ENCODE results near the gene PLD1.

The PLD1 gene

DNA sequence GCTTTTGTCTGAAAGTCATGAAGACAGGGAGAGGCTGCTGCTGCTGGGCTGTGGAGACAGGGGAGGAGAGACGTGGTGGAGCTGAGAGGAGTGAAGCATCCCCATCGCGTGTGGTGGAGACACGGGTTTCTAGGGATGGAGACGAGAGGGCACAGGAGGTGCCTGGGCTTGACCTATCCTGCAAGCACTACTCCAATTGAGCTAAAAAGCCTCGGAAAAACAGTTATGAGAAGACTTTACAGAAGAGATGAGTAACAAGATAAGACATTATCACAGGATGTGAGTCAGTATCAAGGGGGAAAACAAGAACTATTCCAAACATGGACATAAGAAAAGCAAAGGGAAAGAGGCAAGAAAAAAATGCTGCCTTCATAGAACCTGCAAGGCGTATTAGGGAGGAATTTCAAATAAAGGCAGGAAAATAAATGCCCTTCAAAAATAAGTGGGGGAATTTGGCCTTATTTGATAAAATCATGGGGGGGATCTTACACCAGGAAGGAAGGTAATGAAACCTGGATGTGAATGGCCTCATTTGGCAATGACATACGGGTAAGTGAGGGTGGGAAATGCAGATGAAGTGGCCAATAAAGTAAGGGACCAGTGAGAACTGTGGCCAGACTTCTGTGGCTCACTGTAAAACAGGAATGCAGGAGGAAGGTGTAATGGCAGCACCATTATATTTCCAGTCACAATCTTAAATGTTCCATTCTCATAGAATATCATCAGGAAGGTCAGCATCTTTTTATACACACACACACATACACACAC, 97.9 kb downstream of the PLD1 start:
- no peaks in the 10 kb centered on the region for H3K79me2 ChIP-seq (ENCODE audit: control insufficient read depth, insufficient read depth, low read length, poor library complexity)
- no peak overlapping the region for H3K27ac ChIP-seq (ENCODE audit: low read depth, low read length)
- H2BK120ac ChIP-seq (ENCODE audit: insufficient read depth, low read length, poor library complexity) = no peak overlapping the region
- H3K27me3 ChIP-seq (ENCODE audit: insufficient read depth, low read length) = no peaks in the 10 kb centered on the region
- H4K91ac ChIP-seq (ENCODE audit: low read depth, low read length) = no peak overlapping the region
- H3K9ac ChIP-seq (ENCODE audit: low read length) = no peak overlapping the region
- H2BK12ac ChIP-seq (ENCODE audit: low read length) = no peak overlapping the region
- H3K4ac ChIP-seq (ENCODE audit: low read depth, low read length) = no peak overlapping the region
- no peak overlapping the region for H3K14ac ChIP-seq (ENCODE audit: low read length)
- H3K4me2 ChIP-seq (ENCODE audit: low read length) = no peak overlapping the region
- no peak overlapping the region for H3K4me3 ChIP-seq (ENCODE audit: low read depth, low read length)
- H2BK5ac ChIP-seq (ENCODE audit: low read depth, low read length, poor library complexity) = no peak overlapping the region
- no CpG with 5 or more reads among the region's 8 CpGs for WGBS (ENCODE audit: extremely low coverage, insufficient coverage, insufficient read length)
- no peaks in the 10 kb centered on the region for H3K9me3 ChIP-seq (ENCODE audit: insufficient read depth, low read depth, low read length)
- no peak overlapping the region for H4K8ac ChIP-seq (ENCODE audit: low read depth, low read length)
- H2AK5ac ChIP-seq (ENCODE audit: low read length) = no peak overlapping the region
- H3K4me1 ChIP-seq (ENCODE audit: control insufficient read depth in 1 of 2, insufficient read depth in 2 of 2, low read length in 2 of 2) = peaks cover 0 to 2% of the 10 kb centered on the region in 2 experiments
- H4K12ac ChIP-seq (ENCODE audit: low read depth, low read length) = no peak overlapping the region
- DNase-seq = peak in 1 of 2 donors; percentile 17
- H3K79me1 ChIP-seq (ENCODE audit: low read length) = no peaks in the 10 kb centered on the region
- no peak overlapping the region for H2AFZ ChIP-seq (ENCODE audit: insufficient read depth, low read length, poor library complexity)
- H3K18ac ChIP-seq (ENCODE audit: low read length) = no peak overlapping the region
- no peaks in the 10 kb centered on the region for H3K36me3 ChIP-seq (ENCODE audit: control insufficient read depth in 1 of 2, insufficient read depth in 2 of 2, low read length in 2 of 2)
- no peak overlapping the region for H3K23ac ChIP-seq (ENCODE audit: low read length)

DNA sequence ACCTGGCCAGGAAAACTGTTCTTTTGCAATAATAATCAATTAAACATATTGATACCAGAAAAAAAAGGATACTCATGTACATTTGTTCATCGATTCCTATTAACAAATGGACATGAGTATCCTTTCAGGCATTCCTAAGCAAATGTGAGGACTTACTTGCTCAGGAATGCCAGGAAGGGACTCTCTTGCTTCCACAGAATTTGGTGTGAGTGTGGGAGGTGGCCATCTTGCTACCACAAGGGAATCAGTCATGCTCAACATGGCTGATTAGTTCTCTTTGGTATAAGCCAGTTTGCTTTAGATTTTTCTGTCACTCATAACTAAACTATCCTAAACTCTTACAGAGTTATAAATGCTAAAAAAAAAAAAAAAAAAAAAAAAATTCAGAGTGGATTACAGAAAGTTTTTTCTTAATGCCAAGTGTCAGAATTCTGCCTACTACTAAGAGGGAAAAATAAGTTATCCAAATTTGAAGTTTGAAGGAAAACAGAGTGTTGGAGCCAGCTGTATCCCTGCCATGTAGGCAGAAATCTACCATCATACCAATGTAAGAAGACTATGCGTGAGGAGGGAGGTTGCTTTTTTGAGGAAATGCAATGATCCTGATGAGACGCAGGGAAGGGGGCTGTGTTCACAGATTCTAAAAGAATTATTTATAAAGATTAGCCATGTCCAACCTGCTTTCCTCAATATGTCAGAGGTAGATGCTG, 98.7 kb downstream of the PLD1 start:
- Histone ChIP-seq H3K23ac (ENCODE audit: low read length) (no peak overlapping the region), H3K27me3 (ENCODE audit: insufficient read depth, low read length) (no peaks in the 10 kb centered on the region), H3K36me3 (ENCODE audit: control insufficient read depth in 1 of 2, insufficient read depth in 2 of 2, low read length in 2 of 2) (no peaks in the 10 kb centered on the region), H2BK12ac (ENCODE audit: low read length) (no peak overlapping the region), H2BK5ac (ENCODE audit: low read depth, low read length, poor library complexity) (no peak overlapping the region), H3K4me3 (ENCODE audit: low read depth, low read length) (no peak overlapping the region), H3K4me1 (ENCODE audit: control insufficient read depth in 1 of 2, insufficient read depth in 2 of 2, low read length in 2 of 2) (peaks cover 0 to 2% of the 10 kb centered on the region in 2 experiments), H3K9ac (ENCODE audit: low read length) (no peak overlapping the region), H2AFZ (ENCODE audit: insufficient read depth, low read length, poor library complexity) (no peak overlapping the region), H3K9me3 (ENCODE audit: insufficient read depth, low read depth, low read length) (no peaks in the 10 kb centered on the region), H3K18ac (ENCODE audit: low read length) (no peak overlapping the region), H2BK120ac (ENCODE audit: insufficient read depth, low read length, poor library complexity) (no peak overlapping the region), H3K14ac (ENCODE audit: low read length) (no peak overlapping the region), H2AK5ac (ENCODE audit: low read length) (no peak overlapping the region), H4K91ac (ENCODE audit: low read depth, low read length) (no peak overlapping the region), H3K27ac (ENCODE audit: low read depth, low read length) (no peak overlapping the region), H4K12ac (ENCODE audit: low read depth, low read length) (no peak overlapping the region), H3K79me2 (ENCODE audit: control insufficient read depth, insufficient read depth, low read length, poor library complexity) (no peaks in the 10 kb centered on the region), H3K4me2 (ENCODE audit: low read length) (no peak overlapping the region), H4K8ac (ENCODE audit: low read depth, low read length) (no peak overlapping the region), H3K4ac (ENCODE audit: low read depth, low read length) (no peak overlapping the region), H3K79me1 (ENCODE audit: low read length) (no peaks in the 10 kb centered on the region)
- DNase-seq = no peak
- WGBS (ENCODE audit: extremely low coverage, insufficient coverage, insufficient read length) = no CpG with 5 or more reads among the region's 3 CpGs

DNA sequence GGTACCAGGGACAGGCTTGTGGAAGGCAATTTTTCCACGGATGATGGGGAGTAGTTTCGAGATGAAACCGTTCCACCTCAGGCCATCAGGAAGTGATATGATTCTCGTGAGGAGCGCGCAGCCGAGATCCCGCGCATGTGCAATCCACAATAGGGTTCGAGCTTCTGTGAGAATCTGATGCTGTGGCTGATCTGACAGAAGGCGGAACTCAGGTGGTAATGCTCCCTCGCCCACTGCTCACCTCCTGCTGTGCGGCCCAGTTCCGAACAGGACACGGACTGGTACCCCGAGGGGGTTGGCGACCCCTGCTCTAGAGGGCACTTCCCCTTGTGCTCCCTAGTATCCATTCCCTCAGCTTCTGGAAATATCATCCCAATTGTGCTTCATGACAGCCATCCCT, 99.9 kb downstream of the PLD1 start:
- H3K18ac ChIP-seq (ENCODE audit: low read length) = no peak overlapping the region
- no peak overlapping the region for H4K12ac ChIP-seq (ENCODE audit: low read depth, low read length)
- no CpG with 5 or more reads among the region's 17 CpGs for WGBS (ENCODE audit: extremely low coverage, insufficient coverage, insufficient read length)
- H3K4me2 ChIP-seq (ENCODE audit: low read length) = no peak overlapping the region
- no peak overlapping the region for H3K27ac ChIP-seq (ENCODE audit: low read depth, low read length)
- H3K4ac ChIP-seq (ENCODE audit: low read depth, low read length) = no peak overlapping the region
- no peak overlapping the region for H2AK5ac ChIP-seq (ENCODE audit: low read length)
- no peak overlapping the region for H3K9ac ChIP-seq (ENCODE audit: low read length)
- H3K9me3 ChIP-seq (ENCODE audit: insufficient read depth, low read depth, low read length) = no peaks in the 10 kb centered on the region
- no peak overlapping the region for H4K8ac ChIP-seq (ENCODE audit: low read depth, low read length)
- no peaks in the 10 kb centered on the region for H3K27me3 ChIP-seq (ENCODE audit: insufficient read depth, low read length)
- H2BK12ac ChIP-seq (ENCODE audit: low read length) = no peak overlapping the region
- no peak overlapping the region for H3K14ac ChIP-seq (ENCODE audit: low read length)
- no peak overlapping the region for H3K23ac ChIP-seq (ENCODE audit: low read length)
- H2BK5ac ChIP-seq (ENCODE audit: low read depth, low read length, poor library complexity) = no peak overlapping the region
- H3K4me3 ChIP-seq (ENCODE audit: low read depth, low read length) = no peak overlapping the region
- H2AFZ ChIP-seq (ENCODE audit: insufficient read depth, low read length, poor library complexity) = no peak overlapping the region
- H3K79me2 ChIP-seq (ENCODE audit: control insufficient read depth, insufficient read depth, low read length, poor library complexity) = no peaks in the 10 kb centered on the region
- no peak overlapping the region for H4K91ac ChIP-seq (ENCODE audit: low read depth, low read length)
- H3K4me1 ChIP-seq (ENCODE audit: control insufficient read depth in 1 of 2, insufficient read depth in 2 of 2, low read length in 2 of 2) = peaks cover 0 to 2% of the 10 kb centered on the region in 2 experiments
- no peak for DNase-seq
- H3K36me3 ChIP-seq (ENCODE audit: control insufficient read depth in 1 of 2, insufficient read depth in 2 of 2, low read length in 2 of 2) = no peaks in the 10 kb centered on the region
- H3K79me1 ChIP-seq (ENCODE audit: low read length) = no peaks in the 10 kb centered on the region
- no peak overlapping the region for H2BK120ac ChIP-seq (ENCODE audit: insufficient read depth, low read length, poor library complexity)

DNA sequence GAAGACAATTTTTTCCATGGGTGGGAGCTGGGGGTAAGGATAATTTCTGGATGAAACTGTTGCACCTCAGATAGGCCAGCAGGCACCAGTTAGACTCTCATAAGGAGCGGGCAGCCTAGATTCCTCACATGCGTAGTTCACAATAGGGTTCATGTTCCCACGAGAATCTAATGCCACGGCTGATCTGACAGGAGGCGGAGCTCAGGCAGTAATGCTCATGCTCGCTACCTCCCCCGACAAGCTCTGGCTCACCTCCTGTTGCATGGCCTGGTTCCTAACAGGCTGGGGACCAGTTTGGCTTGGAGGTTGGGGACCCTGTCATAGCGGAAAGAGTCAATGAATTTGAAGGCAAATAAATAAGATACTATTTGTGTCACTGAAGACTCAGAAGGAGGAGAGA, 105.5 kb downstream of the PLD1 start:
- DNase-seq = no peak
- no peak overlapping the region for H3K23ac ChIP-seq (ENCODE audit: low read length)
- no peak overlapping the region for H2BK5ac ChIP-seq (ENCODE audit: low read depth, low read length, poor library complexity)
- H2AFZ ChIP-seq (ENCODE audit: insufficient read depth, low read length, poor library complexity) = no peak overlapping the region
- H4K12ac ChIP-seq (ENCODE audit: low read depth, low read length) = no peak overlapping the region
- H3K27ac ChIP-seq (ENCODE audit: low read depth, low read length) = no peak overlapping the region
- no peak overlapping the region for H2BK12ac ChIP-seq (ENCODE audit: low read length)
- H3K9me3 ChIP-seq (ENCODE audit: insufficient read depth, low read depth, low read length) = no peaks in the 10 kb centered on the region
- H4K8ac ChIP-seq (ENCODE audit: low read depth, low read length) = no peak overlapping the region
- no peaks in the 10 kb centered on the region for H3K4me1 ChIP-seq (ENCODE audit: control insufficient read depth in 1 of 2, insufficient read depth in 2 of 2, low read length in 2 of 2)
- H2BK120ac ChIP-seq (ENCODE audit: insufficient read depth, low read length, poor library complexity) = no peak overlapping the region
- no peak overlapping the region for H3K4me2 ChIP-seq (ENCODE audit: low read length)
- H2AK5ac ChIP-seq (ENCODE audit: low read length) = no peak overlapping the region
- H3K27me3 ChIP-seq (ENCODE audit: insufficient read depth, low read length) = no peaks in the 10 kb centered on the region
- H3K4me3 ChIP-seq (ENCODE audit: low read depth, low read length) = no peak overlapping the region
- H3K79me2 ChIP-seq (ENCODE audit: control insufficient read depth, insufficient read depth, low read length, poor library complexity) = no peaks in the 10 kb centered on the region
- H3K36me3 ChIP-seq (ENCODE audit: control insufficient read depth in 1 of 2, insufficient read depth in 2 of 2, low read length in 2 of 2) = no peaks in the 10 kb centered on the region
- no peak overlapping the region for H4K91ac ChIP-seq (ENCODE audit: low read depth, low read length)
- WGBS (ENCODE audit: extremely low coverage, insufficient coverage, insufficient read length) = no CpG with 5 or more reads among the region's 8 CpGs
- no peaks in the 10 kb centered on the region for H3K79me1 ChIP-seq (ENCODE audit: low read length)
- H3K4ac ChIP-seq (ENCODE audit: low read depth, low read length) = no peak overlapping the region
- no peak overlapping the region for H3K14ac ChIP-seq (ENCODE audit: low read length)
- no peak overlapping the region for H3K18ac ChIP-seq (ENCODE audit: low read length)
- H3K9ac ChIP-seq (ENCODE audit: low read length) = no peak overlapping the region
